ENCODE results near the gene MSL3B.

Gene MSL3B

GRCh38 chr2:233816334-233816733 lies 51.9 kb downstream of the MSL3B start:
- DNase-seq = no peak

- no peak for DNase-seq
Measured at GRCh38 chr2:233815861-233816260, 52.3 kb downstream of the MSL3B start.
